CD4-positive, alpha-beta T cell treated with Interleukin-17A for 4 hours (primary cell): ENCODE data around the gene HK1.

Experiments
- DNase-seq: peaks from one replicate; pipeline ENCODE4 v3.0.0-alpha.2; 2020; ENCODE audit warnings: mixed read lengths

The HK1 gene

GRCh38 chr10:69382382-69383117 is 104.3 kb downstream of the HK1 start:
- no peak for DNase-seq

GRCh38 chr10:69383558-69383957 is 105.3 kb downstream of the HK1 start:
- DNase-seq = no peak

- no peak for DNase-seq
Observed at GRCh38 chr10:69384320-69384719, 106.0 kb downstream of the HK1 start.

- no peak for DNase-seq
Observed at GRCh38 chr10:69385454-69386350, 107.4 kb downstream of the HK1 start.

- no peak for DNase-seq
Observed at GRCh38 chr10:69387500-69387899, 109.2 kb downstream of the HK1 start.

GRCh38 chr10:69388488-69388887 is 110.2 kb downstream of the HK1 start:
- DNase-seq = no peak

- peak; percentile 39 for DNase-seq
Observed at GRCh38 chr10:69389827-69390490, 111.7 kb downstream of the HK1 start.

GRCh38 chr10:69391158-69391557 is 112.9 kb downstream of the HK1 start:
- DNase-seq = no peak

GRCh38 chr10:69392481-69393000 is 114.2 kb downstream of the HK1 start:
- peak; percentile 87 for DNase-seq

- DNase-seq = no peak
Observed at GRCh38 chr10:69394020-69394419, 115.7 kb downstream of the HK1 start.

GRCh38 chr10:69397972-69398371 is 119.7 kb downstream of the HK1 start:
- DNase-seq = no peak

- DNase-seq = no peak
Observed at GRCh38 chr10:69398466-69398865, 120.2 kb downstream of the HK1 start.

- no peak for DNase-seq
Observed at GRCh38 chr10:69400936-69401335, 122.6 kb downstream of the HK1 start.

GRCh38 chr10:69401416-69401815 is 123.1 kb downstream of the HK1 start:
- no peak for DNase-seq

- no peak for DNase-seq
Observed at GRCh38 chr10:69402386-69402785, 124.1 kb downstream of the HK1 start.

- DNase-seq = no peak
Observed at GRCh38 chr10:69403066-69403465, 124.8 kb downstream of the HK1 start.

GRCh38 chr10:69403519-69403918 is 125.2 kb downstream of the HK1 start:
- DNase-seq = no peak

GRCh38 chr10:69404786-69405185 is 126.5 kb downstream of the HK1 start:
- DNase-seq = no peak

- DNase-seq = no peak
Observed at GRCh38 chr10:69405221-69405620, 126.9 kb downstream of the HK1 start.

GRCh38 chr10:69406302-69406811 is 128.1 kb downstream of the HK1 start:
- no peak for DNase-seq

- DNase-seq = no peak
Observed at GRCh38 chr10:69406816-69407580, 128.7 kb downstream of the HK1 start.

GRCh38 chr10:69407621-69408301 is 129.5 kb downstream of the HK1 start:
- peak; percentile 57 for DNase-seq
